Smooth muscle cell (in vitro differentiated cells): Measurements from ENCODE around the gene PASD1. TPM values are rescaled to one million over a fixed set of nuclear protein-coding genes. Genes with fewer than 3 reads are reported as not detected.
"Not testable (repeated sequence)": the region's sequence is repeated elsewhere in the genome, so short reads cannot be mapped to it uniquely, and the experiment has no call there.

Source experiments
- DNase-seq: peaks from one replicate; lab custom pipeline; 2025; ENCODE audit not compliant: unreplicated experiment; lab: John Stamatoyannopoulos, UW
- H2AFZ ChIP-seq: fragments of 200-600 bp; sonication (generic); 2 replicates; pipeline ENCODE4 v1.6.0; 2016; ENCODE audit warnings: antibody characterized with exemption, low read depth, mild to moderate bottlenecking
- H3F3A ChIP-seq: fragments of 200-600 bp; sonication (generic); 2 replicates; pipeline ENCODE4 v1.6.0; 2017; ENCODE audit warnings: antibody characterized with exemption, low read depth
- H3K27ac ChIP-seq: fragments of 200-600 bp; sonication (generic); 2 replicates; pipeline ENCODE4 v1.5.1; 2016; ENCODE audit warnings: low read depth, mild to moderate bottlenecking
- H3K27me3 ChIP-seq: fragments of 200-600 bp; sonication (generic); 2 replicates; pipeline ENCODE4 v1.6.1; 2016; ENCODE audit warnings: low read depth, mild to moderate bottlenecking
- H3K36me3 ChIP-seq: fragments of 200-600 bp; sonication (generic); 2 replicates; pipeline ENCODE4 v1.5.1; 2016; ENCODE audit warnings: low read depth
- H3K4me1 ChIP-seq: fragments of 200-600 bp; sonication (generic); 2 replicates; pipeline ENCODE4 v1.5.1; 2016; ENCODE audit warnings: low read depth
- H3K4me2 ChIP-seq: fragments of 200-600 bp; sonication (generic); 2 replicates; pipeline ENCODE4 v1.6.0; 2016; ENCODE audit warnings: mild to moderate bottlenecking
- H3K4me3 ChIP-seq: fragments of 200-600 bp; sonication (generic); 2 replicates; pipeline ENCODE4 v1.5.1; 2016; ENCODE audit warnings: mild to moderate bottlenecking
- H3K79me2 ChIP-seq: fragments of 200-600 bp; sonication (generic); 2 replicates; pipeline ENCODE4 v1.6.0; 2016; ENCODE audit warnings: low read depth, mild to moderate bottlenecking
- H3K9ac ChIP-seq: fragments of 200-600 bp; sonication (generic); 2 replicates; pipeline ENCODE4 v1.6.0; 2016; ENCODE audit warnings: low read depth
- H3K9me3 ChIP-seq: fragments of 200-600 bp; sonication (generic); replicated peaks from 2 replicates; pipeline ENCODE4 v1.5.1; 2016; ENCODE audit warnings: low read depth
- H4K20me1 ChIP-seq: fragments of 200-600 bp; sonication (generic); 2 replicates; pipeline ENCODE4 v1.6.0; 2016; ENCODE audit warnings: low read depth
- WGBS: methylation state at CpG from one replicate; pipeline ENCODE4 v1.1.7; 2016; ENCODE audit warnings: low lambda C conversion rate; 5-methylcytosine and 5-hydroxymethylcytosine counted together
- polyA plus RNA-seq: library from polyadenylated mRNA; unstranded; fragments of >200 nt; fragmentation: Nextera tagmentation; extraction: Ambion mirVana; gene quantifications from 2 replicates; pipeline ENCODE4 v1.2.1, GENCODE V29; 2016
- total RNA-seq: library from RNA; depleted of rRNA; stranded (reverse); fragments of >200 nt; gene quantifications from 2 replicates; pipeline ENCODE4 v1.2.3, GENCODE V29; 2014
- TF ChIP-seq, protein P1 (sequence below): fragments of 200-600 bp; sonication (generic); IDR thresholded peaks from 2 replicates; pipeline ENCODE4 v1.5.1; 2017; ENCODE audit warnings: borderline replicate concordance, mild to moderate bottlenecking, antibody characterized with exemption; ENCODE audit not compliant: insufficient read depth, poor library complexity, severe bottlenecking

The PASD1 gene
- total and polyA plus RNA-seq, 2 experiments from 2014 or later = 0.17 TPM; not detected in 1

DNA sequence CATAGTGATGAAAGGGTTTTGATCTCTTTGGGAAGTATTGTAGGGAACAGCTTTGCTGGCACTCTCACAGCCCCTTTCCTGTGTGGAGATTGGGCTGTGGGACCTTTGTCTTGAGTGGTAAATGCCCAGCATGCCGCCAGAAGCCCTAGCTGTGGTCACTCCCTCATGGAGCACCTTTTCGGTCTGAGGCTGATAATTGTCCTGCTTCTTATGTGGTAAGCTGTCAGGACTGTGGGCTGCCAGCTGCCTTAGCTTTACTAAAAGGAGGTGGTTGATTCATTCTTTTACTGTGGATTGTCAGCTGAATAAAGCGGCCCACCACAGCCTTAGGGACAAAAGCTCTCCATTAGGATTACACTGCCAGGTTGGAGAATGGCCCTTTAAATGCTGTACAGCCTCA lies 7.1 kb downstream of the PASD1 start:
- TF ChIP-seq, protein P1, sequence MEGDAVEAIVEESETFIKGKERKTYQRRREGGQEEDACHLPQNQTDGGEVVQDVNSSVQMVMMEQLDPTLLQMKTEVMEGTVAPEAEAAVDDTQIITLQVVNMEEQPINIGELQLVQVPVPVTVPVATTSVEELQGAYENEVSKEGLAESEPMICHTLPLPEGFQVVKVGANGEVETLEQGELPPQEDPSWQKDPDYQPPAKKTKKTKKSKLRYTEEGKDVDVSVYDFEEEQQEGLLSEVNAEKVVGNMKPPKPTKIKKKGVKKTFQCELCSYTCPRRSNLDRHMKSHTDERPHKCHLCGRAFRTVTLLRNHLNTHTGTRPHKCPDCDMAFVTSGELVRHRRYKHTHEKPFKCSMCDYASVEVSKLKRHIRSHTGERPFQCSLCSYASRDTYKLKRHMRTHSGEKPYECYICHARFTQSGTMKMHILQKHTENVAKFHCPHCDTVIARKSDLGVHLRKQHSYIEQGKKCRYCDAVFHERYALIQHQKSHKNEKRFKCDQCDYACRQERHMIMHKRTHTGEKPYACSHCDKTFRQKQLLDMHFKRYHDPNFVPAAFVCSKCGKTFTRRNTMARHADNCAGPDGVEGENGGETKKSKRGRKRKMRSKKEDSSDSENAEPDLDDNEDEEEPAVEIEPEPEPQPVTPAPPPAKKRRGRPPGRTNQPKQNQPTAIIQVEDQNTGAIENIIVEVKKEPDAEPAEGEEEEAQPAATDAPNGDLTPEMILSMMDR = no peak
- H3K27ac ChIP-seq = no peak overlapping the region
- DNase-seq = no peak
- peaks cover 10% of the 10 kb centered on the region for H3K27me3 ChIP-seq
- H3K9me3 ChIP-seq = no peaks in the 10 kb centered on the region
- H3K4me3 ChIP-seq = no peak overlapping the region
- H3K4me1 ChIP-seq = no peaks in the 10 kb centered on the region
- no peaks in the 10 kb centered on the region for H3F3A ChIP-seq
- 64% methylated on average over 3 of the region's 3 CpGs for WGBS
- H3K36me3 ChIP-seq = no peaks in the 10 kb centered on the region
- H4K20me1 ChIP-seq = no peaks in the 10 kb centered on the region
- no peak overlapping the region for H3K4me2 ChIP-seq
- no peak overlapping the region for H3K9ac ChIP-seq
- H2AFZ ChIP-seq = no peak overlapping the region
- H3K79me2 ChIP-seq = no peaks in the 10 kb centered on the region

DNA sequence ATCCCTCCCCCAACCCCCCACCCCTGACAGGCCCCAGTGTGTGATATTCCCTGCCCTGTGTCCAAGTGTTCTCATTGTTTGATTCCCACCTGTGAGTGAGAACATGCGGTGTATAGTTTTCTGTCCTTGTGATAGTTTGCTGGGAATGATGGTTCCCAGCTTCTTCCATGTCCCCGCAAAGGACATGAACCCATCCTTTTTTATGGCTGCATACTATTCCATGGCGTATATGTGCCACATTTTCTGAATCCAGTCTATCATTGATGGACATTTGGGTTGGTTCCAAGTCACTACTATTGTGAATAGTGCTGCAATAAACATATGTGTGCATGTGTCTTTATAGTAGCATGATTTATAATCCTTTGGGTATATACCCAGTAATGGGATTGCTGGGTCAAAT lies 29.9 kb downstream of the PASD1 start:
- not testable (repeated sequence) for H3K4me1 ChIP-seq, H3K27me3 ChIP-seq, H3K9me3 ChIP-seq, H3K36me3 ChIP-seq, DNase-seq, H2AFZ ChIP-seq, H3K9ac ChIP-seq, H3F3A ChIP-seq, H3K79me2 ChIP-seq, H3K27ac ChIP-seq, H4K20me1 ChIP-seq, H3K4me2 ChIP-seq, H3K4me3 ChIP-seq
- WGBS = 79% methylated on average over 3 of the region's 3 CpGs

DNA sequence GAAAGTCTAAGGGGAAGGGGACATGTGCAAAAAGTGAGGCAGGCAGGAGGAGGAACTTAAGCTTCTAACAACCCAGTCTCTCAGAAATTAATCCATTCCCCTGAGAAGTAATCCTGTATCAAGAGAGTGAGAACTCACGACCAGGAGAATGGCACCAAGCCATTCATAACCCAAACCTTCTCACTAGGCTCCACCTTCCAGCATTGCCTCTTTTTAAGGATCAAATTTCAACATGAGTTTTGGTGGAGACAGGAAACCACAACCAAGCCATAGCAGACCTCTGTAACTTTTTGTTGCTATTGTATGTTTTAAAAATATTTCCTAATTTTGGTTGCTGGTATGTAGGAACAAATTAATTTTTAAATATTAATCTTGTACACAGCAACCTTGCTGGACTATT lies 32.8 kb downstream of the PASD1 start:
- WGBS = 11% methylated on average over 1 of the region's 1 CpG
- H4K20me1 ChIP-seq = no peaks in the 10 kb centered on the region
- H3K9me3 ChIP-seq = no peaks in the 10 kb centered on the region
- H2AFZ ChIP-seq = no peak overlapping the region
- H3K36me3 ChIP-seq = no peaks in the 10 kb centered on the region
- no peak for DNase-seq
- no peaks in the 10 kb centered on the region for H3K4me1 ChIP-seq
- H3K4me3 ChIP-seq = no peak overlapping the region
- no peak overlapping the region for H3K9ac ChIP-seq
- H3K4me2 ChIP-seq = no peak overlapping the region
- H3F3A ChIP-seq = no peaks in the 10 kb centered on the region
- H3K27ac ChIP-seq = no peak overlapping the region
- TF ChIP-seq, protein P1 = no peak
- no peaks in the 10 kb centered on the region for H3K27me3 ChIP-seq
- no peaks in the 10 kb centered on the region for H3K79me2 ChIP-seq

DNA sequence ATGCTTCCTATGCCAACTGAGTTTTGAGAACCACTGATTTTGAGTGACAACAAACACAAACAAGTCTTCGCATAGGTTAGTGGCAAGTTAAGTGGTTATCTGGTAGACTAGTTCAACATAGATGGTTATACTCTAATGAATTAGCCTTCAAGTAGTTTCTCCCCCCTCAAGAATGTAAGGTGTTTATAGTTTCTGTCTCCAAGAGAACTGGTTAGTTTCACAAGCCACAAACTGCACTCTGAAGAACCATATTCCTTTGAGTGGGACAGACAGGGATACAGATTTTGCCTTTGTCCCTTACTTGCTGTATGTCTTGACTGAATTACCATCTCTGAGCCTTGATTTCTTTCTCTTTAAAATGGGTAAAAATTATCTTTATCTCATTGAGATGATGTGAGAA lies 41.5 kb downstream of the PASD1 start:
- no peak overlapping the region for H3K9ac ChIP-seq
- H3K4me1 ChIP-seq = no peaks in the 10 kb centered on the region
- H3K79me2 ChIP-seq = no peaks in the 10 kb centered on the region
- 96% methylated on average over 1 of the region's 1 CpG for WGBS
- H2AFZ ChIP-seq = no peak overlapping the region
- H3K27me3 ChIP-seq = no peaks in the 10 kb centered on the region
- no peak overlapping the region for H3K4me3 ChIP-seq
- no peaks in the 10 kb centered on the region for H3K36me3 ChIP-seq
- no peaks in the 10 kb centered on the region for H3F3A ChIP-seq
- H3K4me2 ChIP-seq = no peak overlapping the region
- DNase-seq = no peak
- H3K27ac ChIP-seq = no peak overlapping the region
- no peaks in the 10 kb centered on the region for H3K9me3 ChIP-seq
- TF ChIP-seq, protein P1 = no peak
- H4K20me1 ChIP-seq = no peaks in the 10 kb centered on the region
